H9 (cell line): ENCODE measurements around the gene KRT79. TPM values are rescaled to one million over a fixed set of nuclear protein-coding genes. Genes with fewer than 3 reads are reported as not detected.
A peak's percentile ranks its signal among the peaks of the same experiment; 100 is the strongest.

ENCODE experiments used
- DNase-seq: peaks from one replicate; pipeline ENCODE4 v3.0.0-alpha.2; 2017
- H2AFZ ChIP-seq: one replicate; pipeline ENCODE4 v1.6.1; 2013; ENCODE audit warnings: mild to moderate bottlenecking, low read length, control low read depth, moderate library complexity
- H2AK5ac ChIP-seq: 2 replicates; pipeline ENCODE4 v1.6.1; 2013; ENCODE audit warnings: low read length, control low read depth, mixed read lengths; ENCODE audit not compliant: insufficient read length
- H2BK120ac ChIP-seq: one replicate; pipeline ENCODE4 v1.6.1; 2013; ENCODE audit warnings: low read depth, mild to moderate bottlenecking, low read length, control low read depth, inconsistent platforms; ENCODE audit not compliant: poor library complexity, severe bottlenecking
- H2BK12ac ChIP-seq: 2 replicates; pipeline ENCODE4 v1.6.1; 2013; ENCODE audit warnings: low read length, control low read depth, mixed read lengths, low read depth; ENCODE audit not compliant: insufficient read length
- H2BK15ac ChIP-seq: 2 replicates; pipeline ENCODE4 v1.6.1; 2013; ENCODE audit warnings: low read depth, low read length, control low read depth
- H2BK20ac ChIP-seq: one replicate; pipeline ENCODE4 v1.6.1; 2013; ENCODE audit warnings: low read depth, mild to moderate bottlenecking, low read length, control low read depth, inconsistent platforms; ENCODE audit not compliant: poor library complexity, severe bottlenecking
- H2BK5ac ChIP-seq: 2 replicates; pipeline ENCODE4 v1.6.1; 2013; ENCODE audit warnings: low read length, control low read depth, mixed read lengths; ENCODE audit not compliant: insufficient read length
- H3K14ac ChIP-seq: 2 replicates; pipeline ENCODE4 v1.6.1; 2013; ENCODE audit warnings: low read length, control low read depth; ENCODE audit not compliant: insufficient read depth
- H3K18ac ChIP-seq: 2 replicates; pipeline ENCODE4 v1.6.1; 2013; ENCODE audit warnings: low read depth, mild to moderate bottlenecking, mixed read lengths, low read length, control low read depth; ENCODE audit not compliant: insufficient read length
- H3K23ac ChIP-seq: 2 replicates; pipeline ENCODE4 v1.6.1; 2013; ENCODE audit warnings: low read length, control low read depth, mixed read lengths, low read depth; ENCODE audit not compliant: insufficient read length
- H3K23me2 ChIP-seq: 2 replicates; pipeline ENCODE4 v1.6.1; 2013; ENCODE audit warnings: low read depth, mild to moderate bottlenecking, mixed read lengths, low read length, control low read depth; ENCODE audit not compliant: insufficient read length, poor library complexity, severe bottlenecking
- H3K27ac ChIP-seq: 2 replicates; pipeline ENCODE4 v1.5.1; 2013; ENCODE audit warnings: low read length, control low read depth, mixed read lengths, low read depth; ENCODE audit not compliant: insufficient read length
- H3K27me3 ChIP-seq: 2 replicates; pipeline ENCODE4 v1.6.1; 2013; ENCODE audit warnings: low read length, control low read depth, inconsistent platforms; ENCODE audit not compliant: insufficient read depth
- H3K4ac ChIP-seq: 2 replicates; pipeline ENCODE4 v1.6.1; 2013; ENCODE audit warnings: low read depth, mild to moderate bottlenecking, control low read depth, inconsistent platforms, low read length, moderate library complexity
- H3K4me1 ChIP-seq: 2 replicates; pipeline ENCODE4 v1.6.1; 2013; ENCODE audit warnings: low read length, control low read depth, inconsistent platforms; ENCODE audit not compliant: insufficient read depth
- H3K4me2 ChIP-seq: 2 replicates; pipeline ENCODE4 v1.6.1; 2013; ENCODE audit warnings: low read length, control low read depth, mixed read lengths; ENCODE audit not compliant: insufficient read length, insufficient read depth
- H3K56ac ChIP-seq: 2 replicates; pipeline ENCODE4 v1.6.1; 2013; ENCODE audit warnings: low read depth, mild to moderate bottlenecking, mixed read lengths, low read length, control low read depth; ENCODE audit not compliant: insufficient read length
- H3K79me1 ChIP-seq: 2 replicates; pipeline ENCODE4 v1.6.1; 2013; ENCODE audit warnings: low read depth, mild to moderate bottlenecking, moderate library complexity, low read length, control low read depth, inconsistent platforms; ENCODE audit not compliant: insufficient read depth, poor library complexity, severe bottlenecking
- H3K79me2 ChIP-seq: 2 replicates; pipeline ENCODE4 v1.6.1; 2013; ENCODE audit warnings: low read length, control low read depth, inconsistent platforms; ENCODE audit not compliant: insufficient read depth
- H3K9ac ChIP-seq: 2 replicates; pipeline ENCODE4 v1.6.1; 2013; ENCODE audit warnings: low read length, control low read depth, mixed read lengths; ENCODE audit not compliant: insufficient read length; ENCODE audit errors: extremely low read depth
- H3K9me3 ChIP-seq: one replicate; pipeline ENCODE4 v1.6.1; 2013; ENCODE audit warnings: low read depth, low read length, inconsistent platforms; ENCODE audit not compliant: control insufficient read depth
- H3T11ph ChIP-seq: one replicate; pipeline ENCODE4 v1.6.1; 2013; ENCODE audit warnings: mild to moderate bottlenecking, low read length, control low read depth, inconsistent platforms
- H4K20me1 ChIP-seq: one replicate; pipeline ENCODE4 v1.6.1; 2013; ENCODE audit not compliant: control insufficient read depth, insufficient read length, insufficient read depth
- H4K5ac ChIP-seq: 2 replicates; pipeline ENCODE4 v1.6.1; 2013; ENCODE audit warnings: low read depth, mild to moderate bottlenecking, mixed read lengths, low read length, control low read depth; ENCODE audit not compliant: insufficient read length
- H4K8ac ChIP-seq: replicated peaks from 2 replicates; pipeline ENCODE4 v1.6.1; 2013; ENCODE audit warnings: low read length, control low read depth, mixed read lengths, low read depth; ENCODE audit not compliant: insufficient read length
- H4K91ac ChIP-seq: 2 replicates; pipeline ENCODE4 v1.6.1; 2013; ENCODE audit warnings: low read depth, mild to moderate bottlenecking, moderate library complexity, mixed read lengths, low read length, control low read depth; ENCODE audit not compliant: insufficient read length
- H3K27ac Mint-ChIP-seq, 3 experiments: 2 replicates in 2 of 3; 3 replicates in 1 of 3; pipeline ENCODE4 v1.8.0; 2020 to 2021; ENCODE audit warnings: mixed read lengths in 3 of 3, mild to moderate bottlenecking in 1 of 3, moderate library complexity in 1 of 3
- H3K27me3 Mint-ChIP-seq: 2 replicates; pipeline ENCODE4 v1.8.0; 2021; ENCODE audit warnings: low read depth, mild to moderate bottlenecking, moderate library complexity, mixed read lengths
- H3K36me3 Mint-ChIP-seq, 3 experiments: 2 replicates in 2 of 3; 3 replicates in 1 of 3; pipeline ENCODE4 v1.8.0; 2020 to 2021; ENCODE audit warnings: low read depth in 3 of 3, mixed read lengths in 3 of 3; ENCODE audit not compliant: insufficient read depth in 1 of 3
- H3K4me1 Mint-ChIP-seq, 2 experiments: 2 replicates each; pipeline ENCODE4 v1.8.0; 2020; ENCODE audit warnings: mixed read lengths in 2 of 2
- H3K4me3 Mint-ChIP-seq, 2 experiments: 2 replicates in 1 of 2; 3 replicates in 1 of 2; pipeline ENCODE4 v1.8.0; 2020 to 2021; ENCODE audit warnings: mild to moderate bottlenecking in 2 of 2, mixed read lengths in 2 of 2, moderate library complexity in 1 of 2
- H3K9me3 Mint-ChIP-seq, 2 experiments: 2 replicates in 1 of 2; 3 replicates in 1 of 2; pipeline ENCODE4 v1.8.0; 2020; ENCODE audit warnings: mild to moderate bottlenecking in 2 of 2, mixed read lengths in 2 of 2, moderate library complexity in 1 of 2
- WGBS: extraction: QIAGEN DNeasy Blood & Tissue Kit; methylation state at CpG from one replicate; pipeline ENCODE4 v1.1.7; 2013; ENCODE audit warnings: missing lambda C conversion rate, low lambda C conversion rate, mixed read lengths; ENCODE audit not compliant: insufficient read length; ENCODE audit errors: extremely low coverage; 5-methylcytosine and 5-hydroxymethylcytosine counted together
- total RNA-seq: library from RNA; stranded (reverse); gene quantifications from 2 replicates; pipeline ENCODE4 v1.2.1, GENCODE V29; 2021
- TF ChIP-seq, protein P1 (sequence below): fragments of 200-600 bp; sonication (generic); conservative IDR thresholded peaks from 3 replicates; pipeline ENCODE4 v1.8.0; 2021; ENCODE audit warnings: antibody characterized with exemption, mild to moderate bottlenecking

The KRT79 gene
- total RNA-seq, 1 experiment from 2014 or later, result not detected

DNA sequence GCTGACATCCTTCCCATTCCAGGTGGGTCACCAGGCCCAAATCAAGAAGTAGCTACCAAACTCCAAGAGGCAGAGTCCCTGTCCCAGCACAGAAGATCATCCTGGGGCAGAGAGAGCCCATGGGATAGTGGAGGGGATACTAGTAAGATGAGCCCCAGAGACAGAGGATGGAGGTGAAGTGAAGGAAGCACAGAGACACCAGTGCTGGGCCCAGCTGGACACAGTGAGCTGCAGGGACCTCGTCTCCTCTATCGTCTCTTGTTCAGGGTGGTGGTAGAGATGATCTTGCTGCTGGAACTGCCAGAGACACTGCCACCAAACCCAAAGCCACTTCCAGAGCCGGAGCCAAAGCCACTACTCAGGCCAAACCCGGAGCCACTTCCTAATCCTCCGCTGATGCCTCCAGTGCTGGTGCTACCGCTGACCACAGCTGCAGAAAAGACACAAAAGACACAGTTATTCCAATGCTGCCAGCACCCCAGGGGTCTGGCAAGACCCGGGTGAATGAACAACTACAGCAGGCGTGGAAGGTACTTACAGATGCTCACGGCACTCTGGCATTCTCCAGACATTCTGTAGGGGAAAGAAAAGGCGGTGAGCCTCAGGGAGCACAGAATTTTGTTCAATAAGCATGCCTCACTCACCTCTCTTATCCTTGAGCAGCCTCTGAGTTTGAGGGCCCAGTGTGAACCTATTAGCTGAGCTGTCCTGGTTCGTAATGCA lies 27.1 kb downstream of the KRT79 start:
- no peak overlapping the region for H2AFZ ChIP-seq
- H3K9ac ChIP-seq, result no peak overlapping the region
- H3K27ac ChIP-seq, result no peak overlapping the region
- H3K4me3 Mint-ChIP-seq, result no peak overlapping the region; a peak in 1 of 5 replicates
- H3T11ph ChIP-seq, result no peak overlapping the region
- H3K79me2 ChIP-seq, result no peaks in the 10 kb centered on the region
- DNase-seq, result no peak
- H3K27ac Mint-ChIP-seq, result peak overlapping the region in 1 of 3 experiments; percentile 46; a peak in 1 of 7 replicates
- no peak overlapping the region for H3K23ac ChIP-seq
- WGBS, result no CpG with 5 or more reads among the region's 11 CpGs
- H2BK15ac ChIP-seq, result no peak overlapping the region
- H2BK20ac ChIP-seq, result no peak overlapping the region
- H3K18ac ChIP-seq, result no peak overlapping the region
- no peak overlapping the region for H3K4ac ChIP-seq
- peaks cover 19 to 20% of the 10 kb centered on the region in 2 experiments for H3K4me1 Mint-ChIP-seq
- no peaks in the 10 kb centered on the region for H3K9me3 Mint-ChIP-seq
- H3K14ac ChIP-seq, result no peak overlapping the region
- H3K4me2 ChIP-seq, result no peak overlapping the region
- H3K27me3 Mint-ChIP-seq, result peaks cover 10% of the 10 kb centered on the region
- no peak overlapping the region for H4K5ac ChIP-seq
- no peaks in the 10 kb centered on the region for H3K27me3 ChIP-seq
- H2BK12ac ChIP-seq, result no peak overlapping the region
- H3K36me3 Mint-ChIP-seq, result no peaks in the 10 kb centered on the region
- H3K9me3 ChIP-seq, result no peaks in the 10 kb centered on the region
- no peak overlapping the region for H3K56ac ChIP-seq
- no peak overlapping the region for H4K8ac ChIP-seq
- H4K91ac ChIP-seq, result no peak overlapping the region
- H3K79me1 ChIP-seq, result no peaks in the 10 kb centered on the region
- H2AK5ac ChIP-seq, result no peak overlapping the region
- H2BK120ac ChIP-seq, result no peak overlapping the region
- H4K20me1 ChIP-seq, result no peaks in the 10 kb centered on the region
- TF ChIP-seq, protein P1, sequence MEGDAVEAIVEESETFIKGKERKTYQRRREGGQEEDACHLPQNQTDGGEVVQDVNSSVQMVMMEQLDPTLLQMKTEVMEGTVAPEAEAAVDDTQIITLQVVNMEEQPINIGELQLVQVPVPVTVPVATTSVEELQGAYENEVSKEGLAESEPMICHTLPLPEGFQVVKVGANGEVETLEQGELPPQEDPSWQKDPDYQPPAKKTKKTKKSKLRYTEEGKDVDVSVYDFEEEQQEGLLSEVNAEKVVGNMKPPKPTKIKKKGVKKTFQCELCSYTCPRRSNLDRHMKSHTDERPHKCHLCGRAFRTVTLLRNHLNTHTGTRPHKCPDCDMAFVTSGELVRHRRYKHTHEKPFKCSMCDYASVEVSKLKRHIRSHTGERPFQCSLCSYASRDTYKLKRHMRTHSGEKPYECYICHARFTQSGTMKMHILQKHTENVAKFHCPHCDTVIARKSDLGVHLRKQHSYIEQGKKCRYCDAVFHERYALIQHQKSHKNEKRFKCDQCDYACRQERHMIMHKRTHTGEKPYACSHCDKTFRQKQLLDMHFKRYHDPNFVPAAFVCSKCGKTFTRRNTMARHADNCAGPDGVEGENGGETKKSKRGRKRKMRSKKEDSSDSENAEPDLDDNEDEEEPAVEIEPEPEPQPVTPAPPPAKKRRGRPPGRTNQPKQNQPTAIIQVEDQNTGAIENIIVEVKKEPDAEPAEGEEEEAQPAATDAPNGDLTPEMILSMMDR, result no peak
- no peaks in the 10 kb centered on the region for H3K23me2 ChIP-seq
- H3K4me1 ChIP-seq, result peaks cover 2% of the 10 kb centered on the region; the same call in 1 of the 2 replicates
- no peak overlapping the region for H2BK5ac ChIP-seq
